GM12801 (cell line): ENCODE results near the gene ARHGEF28.

Experiments
- CTCF ChIP-seq: IDR thresholded peaks from one replicate; pipeline ENCODE4 v1.5.1; 2011; ENCODE audit warnings: control low read depth; ENCODE audit not compliant: insufficient read length; ENCODE audit errors: extremely low read depth

Gene ARHGEF28

GRCh38 chr5:73706963-73707362 is 81.0 kb downstream of the ARHGEF28 start:
- TF ChIP-seq CTCF = no peak

- no peak for TF ChIP-seq CTCF
These were observed 83.6 kb downstream of the ARHGEF28 start for GRCh38 chr5:73709536-73710129.

- TF ChIP-seq CTCF = no peak
These were observed 90.3 kb downstream of the ARHGEF28 start for GRCh38 chr5:73716284-73716808.

GRCh38 chr5:73718762-73719161 is 92.8 kb downstream of the ARHGEF28 start:
- TF ChIP-seq CTCF = no peak

GRCh38 chr5:73719632-73720031 is 93.6 kb downstream of the ARHGEF28 start:
- TF ChIP-seq CTCF = no peak

- TF ChIP-seq CTCF = no peak
These were observed 96.2 kb downstream of the ARHGEF28 start for GRCh38 chr5:73722231-73722630.

- TF ChIP-seq CTCF = no peak
These were observed 100.1 kb downstream of the ARHGEF28 start for GRCh38 chr5:73726071-73726470.
